Hypothalamus (tissue), 51 donors: ENCODE results near the gene FYN.
"Not testable (repeated sequence)": the region's sequence is repeated elsewhere in the genome, so short reads cannot be mapped to it uniquely, and the experiment has no call there.

Source experiments
- DNase-seq, 51 donors: peaks; one replicate each; lab custom pipeline; 2025; lab: John Stamatoyannopoulos, UW

Gene FYN

DNA sequence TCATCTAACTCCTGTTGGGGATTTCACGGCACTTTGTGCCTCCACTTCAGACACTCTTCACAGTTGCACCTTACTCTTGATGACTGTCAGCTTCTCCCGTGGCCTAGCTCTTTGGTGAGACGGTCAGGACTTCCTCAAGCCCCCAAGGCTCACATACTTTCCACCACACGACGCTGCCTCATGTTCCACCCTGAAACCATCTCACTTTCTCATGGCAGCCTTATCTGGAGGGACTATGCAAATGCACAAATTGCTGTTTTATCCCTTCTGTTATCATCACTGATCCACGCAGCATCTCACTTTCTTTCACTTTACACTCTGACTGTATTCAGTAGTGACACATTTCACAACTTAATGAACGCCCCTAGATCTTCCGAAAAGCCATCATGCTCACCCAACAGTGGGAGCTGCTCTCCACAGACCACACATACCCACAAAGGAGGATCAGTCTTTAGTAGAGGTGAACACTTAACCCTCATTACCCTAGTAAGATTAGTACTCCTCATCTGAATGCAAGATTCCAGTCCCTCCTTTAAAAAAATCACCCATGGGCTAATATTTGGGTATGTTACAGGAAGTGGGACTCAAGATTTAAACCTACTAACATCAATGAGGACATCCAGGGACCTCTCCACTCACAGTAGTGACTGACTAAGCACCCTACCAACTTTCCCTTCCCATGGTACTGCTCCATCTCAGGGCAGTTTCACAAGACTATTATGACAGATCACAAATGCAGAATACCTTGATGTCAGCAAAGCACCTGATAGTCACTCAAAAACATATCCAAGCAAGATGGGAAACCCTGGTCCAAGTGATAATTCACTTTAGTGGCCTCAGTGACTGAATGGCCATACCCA, 35.4 kb downstream of the FYN start:
- DNase-seq, result no peak

DNA sequence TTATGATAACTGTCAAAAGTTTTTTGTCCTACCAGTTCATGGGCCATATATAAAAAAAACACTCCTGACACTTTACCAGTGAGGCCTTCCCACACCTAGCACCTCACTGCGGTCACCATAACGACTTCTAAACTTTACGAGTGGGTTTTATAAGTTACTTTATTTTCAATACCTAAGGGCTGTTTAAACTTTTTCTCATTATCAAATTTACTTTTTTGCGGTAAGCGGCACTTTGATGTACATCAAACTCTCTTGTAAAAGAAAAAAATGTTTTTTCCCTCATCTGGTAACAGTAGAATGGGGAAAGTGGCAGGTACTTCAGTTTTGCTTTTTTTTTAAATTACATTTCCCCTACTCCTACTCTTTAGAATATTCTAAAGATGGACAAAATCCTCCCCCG, 36.2 kb downstream of the FYN start:
- no peak for DNase-seq

DNA sequence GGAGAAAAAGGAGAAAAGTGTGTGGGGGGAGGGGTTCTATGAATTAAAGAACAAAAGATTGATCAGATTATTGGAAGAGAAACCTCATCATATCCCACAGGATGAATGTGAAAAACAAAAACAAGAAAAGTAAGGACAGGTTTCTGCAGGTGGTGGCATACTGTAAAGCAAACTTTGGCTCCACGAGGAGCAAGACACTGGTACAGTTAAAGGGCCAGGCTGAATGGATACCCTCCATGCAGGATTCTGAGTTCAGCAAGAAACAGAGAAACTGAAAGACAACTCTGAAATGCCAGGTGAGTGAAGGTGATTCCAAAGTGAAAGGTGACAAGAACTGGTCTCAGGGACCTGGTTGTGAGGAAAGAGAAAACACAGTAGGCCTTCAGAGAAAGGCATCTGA, 37.4 kb downstream of the FYN start:
- no peak for DNase-seq

DNA sequence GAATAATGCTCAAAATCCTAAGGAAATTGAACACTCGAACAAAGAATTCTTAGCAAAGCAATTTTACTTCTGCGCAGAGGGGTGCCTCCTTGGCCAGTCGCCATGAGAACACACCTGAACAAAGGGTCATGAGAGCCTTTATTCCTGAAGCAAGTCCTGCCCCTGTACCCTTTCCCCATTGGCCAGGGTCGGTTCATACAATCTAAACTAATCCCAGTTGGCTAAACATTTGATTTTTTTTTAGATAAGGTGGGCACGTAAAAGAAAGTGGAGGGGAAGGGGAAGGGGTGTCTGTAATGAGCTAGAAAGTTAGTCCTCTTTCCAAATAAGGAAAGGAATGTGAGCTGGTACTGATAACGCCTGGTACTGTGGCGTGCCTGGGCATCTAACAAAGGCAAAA, 37.9 kb downstream of the FYN start:
- DNase-seq, result not testable (repeated sequence)

GRCh38 chr6:111834356-111834755, 38.9 kb downstream of the FYN start:
- DNase-seq, result no peak

DNA sequence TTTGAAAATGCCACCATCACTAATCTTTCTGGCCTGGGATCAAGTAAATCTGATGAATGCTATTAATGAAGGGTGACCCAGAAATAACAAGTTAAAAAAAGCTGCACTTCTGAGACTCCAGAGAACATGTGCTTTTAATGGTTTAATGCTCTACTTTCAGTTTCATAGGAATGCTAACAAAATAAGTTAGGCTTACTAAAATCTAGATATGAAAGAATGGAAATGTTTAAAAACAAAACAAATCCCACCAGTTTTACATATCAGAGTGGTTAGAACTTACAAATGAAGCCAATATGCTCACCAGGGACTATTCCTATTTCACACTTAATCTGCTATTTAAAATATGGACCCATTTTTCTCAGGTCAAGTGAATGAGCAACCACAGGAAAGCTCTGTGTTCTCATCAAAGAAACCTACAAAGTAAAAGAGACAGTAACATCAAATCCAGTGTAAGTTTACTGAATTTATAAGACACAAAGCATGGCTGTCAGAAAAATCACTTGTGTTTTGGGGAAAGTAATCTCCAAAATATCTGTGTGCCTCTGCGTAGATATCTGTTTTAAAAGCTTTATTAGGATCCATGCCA, 40.3 kb downstream of the FYN start:
- DNase-seq, result no peak

DNA sequence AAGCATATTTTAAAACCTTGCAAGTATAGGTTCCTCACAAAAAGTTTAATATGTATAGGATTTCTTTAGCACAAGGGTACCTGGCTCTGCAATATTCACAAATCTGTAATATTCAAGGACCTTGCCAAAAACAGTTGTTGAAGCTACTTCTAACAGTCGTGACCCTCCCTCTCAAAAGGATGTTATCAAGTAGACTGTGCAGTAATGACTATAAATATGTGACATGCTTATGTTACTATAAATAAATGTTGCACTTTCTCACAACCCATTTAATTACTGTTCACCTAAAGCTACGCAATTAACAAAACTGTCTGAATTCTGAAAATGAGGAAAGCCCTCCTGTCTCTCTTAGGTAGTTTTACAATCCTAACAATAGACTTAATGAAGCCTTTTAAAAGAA, 41.8 kb downstream of the FYN start:
- DNase-seq, result no peak

DNA sequence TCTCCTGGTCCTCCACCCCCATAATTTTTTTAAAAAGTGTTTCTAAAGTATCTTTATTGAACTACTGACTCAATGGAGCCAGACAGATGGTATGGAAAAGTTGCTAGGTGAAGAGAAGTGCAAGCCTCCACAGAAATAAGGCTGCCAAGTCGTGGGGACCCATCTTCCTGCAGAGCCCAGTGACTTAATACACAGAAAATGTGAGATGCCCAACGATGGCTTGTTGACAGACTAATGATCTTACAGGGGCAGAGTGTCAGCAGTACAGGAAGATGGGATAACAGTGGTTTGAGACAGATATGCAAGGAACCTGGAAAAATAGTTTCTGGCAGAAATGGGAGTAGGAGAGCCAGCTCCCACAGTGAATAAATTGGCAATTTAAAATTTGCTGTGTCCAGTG, 43.3 kb downstream of the FYN start:
- no peak for DNase-seq

GRCh38 chr6:111829581-111829980, 43.7 kb downstream of the FYN start:
- no peak for DNase-seq

DNA sequence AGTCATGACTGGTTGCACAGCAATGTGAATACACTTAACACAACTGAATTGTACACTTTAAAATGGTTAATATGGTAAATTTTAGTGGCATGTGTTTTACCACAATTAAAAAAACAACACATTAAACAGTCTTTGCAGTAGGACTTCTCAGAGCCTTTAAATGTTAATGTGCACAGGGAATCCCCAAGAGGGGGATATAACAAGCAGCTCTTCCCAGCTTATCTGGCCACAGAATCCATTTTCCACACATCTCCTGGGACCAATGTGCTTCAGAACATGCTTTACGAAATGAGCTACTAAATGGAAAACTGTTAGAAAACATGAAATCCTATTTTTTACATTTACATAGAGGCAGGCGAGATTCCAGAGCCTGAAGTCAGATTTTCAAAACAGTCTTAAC, 44.4 kb downstream of the FYN start:
- no peak for DNase-seq

- DNase-seq, result no peak
These were observed 47.7 kb downstream of the FYN start for GRCh38 chr6:111825439-111826086.

- DNase-seq, result no peak
These were observed 48.5 kb downstream of the FYN start for GRCh38 chr6:111824608-111825337.

DNA sequence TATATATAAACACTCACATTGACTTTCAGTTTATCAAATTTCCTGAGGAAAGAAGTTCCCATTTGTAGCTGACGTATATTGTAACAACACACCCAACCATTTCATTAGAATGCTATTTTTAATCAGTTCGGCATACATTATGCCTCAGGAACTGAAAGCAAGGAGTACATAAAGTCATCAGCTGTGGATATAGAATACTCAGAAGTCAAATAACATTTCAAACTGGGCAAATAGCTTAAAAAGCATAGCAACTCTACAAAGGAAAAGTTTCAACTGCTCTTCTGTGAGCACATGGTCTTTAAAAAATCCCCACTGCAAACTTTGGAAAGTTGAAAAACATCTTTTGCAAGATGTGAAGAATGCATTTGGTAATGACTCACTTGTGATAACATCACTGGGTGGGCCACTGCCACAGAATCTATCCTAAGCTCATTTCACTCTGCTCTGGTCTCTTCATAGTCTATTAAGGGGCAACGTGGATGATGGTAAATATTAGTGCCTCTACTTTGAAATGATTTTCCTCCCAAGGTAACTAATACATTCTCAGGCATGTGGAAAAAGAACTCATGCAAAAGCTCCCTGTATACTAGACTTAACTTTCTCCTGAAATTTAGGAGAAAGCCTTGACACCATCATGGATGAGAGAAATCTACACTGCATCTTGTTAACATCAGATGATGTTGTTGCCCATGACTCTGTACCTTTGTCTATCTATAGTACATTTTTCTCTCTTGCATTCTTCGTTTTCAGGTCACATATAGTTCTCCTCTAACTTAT, 49.2 kb downstream of the FYN start:
- DNase-seq, result no peak

- DNase-seq, result no peak
These were observed 50.2 kb downstream of the FYN start for GRCh38 chr6:111823012-111823411.

DNA sequence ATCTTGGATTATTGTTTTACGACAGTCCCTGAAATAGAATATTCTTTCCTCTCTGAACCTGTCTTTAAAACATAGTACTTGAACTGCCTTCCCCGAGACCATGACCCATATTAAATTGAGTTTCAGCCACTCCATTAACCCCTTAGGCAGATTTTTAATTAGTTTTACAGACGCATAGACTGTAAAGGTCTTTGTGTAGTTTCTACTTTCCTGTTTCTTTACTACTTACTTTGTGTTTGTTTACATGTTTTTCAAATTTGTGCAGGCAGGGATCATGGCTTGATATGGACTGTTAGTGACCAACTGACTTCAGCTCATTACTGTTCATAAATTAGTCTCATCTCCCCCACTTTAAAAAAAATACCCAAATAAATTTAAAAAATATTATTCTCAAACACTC, 53.8 kb downstream of the FYN start:
- DNase-seq, result no peak

- peak in 3 of 51 donors; percentile 14 to 38 (median 28) for DNase-seq
These were observed 54.6 kb downstream of the FYN start for GRCh38 chr6:111818539-111819226.

DNA sequence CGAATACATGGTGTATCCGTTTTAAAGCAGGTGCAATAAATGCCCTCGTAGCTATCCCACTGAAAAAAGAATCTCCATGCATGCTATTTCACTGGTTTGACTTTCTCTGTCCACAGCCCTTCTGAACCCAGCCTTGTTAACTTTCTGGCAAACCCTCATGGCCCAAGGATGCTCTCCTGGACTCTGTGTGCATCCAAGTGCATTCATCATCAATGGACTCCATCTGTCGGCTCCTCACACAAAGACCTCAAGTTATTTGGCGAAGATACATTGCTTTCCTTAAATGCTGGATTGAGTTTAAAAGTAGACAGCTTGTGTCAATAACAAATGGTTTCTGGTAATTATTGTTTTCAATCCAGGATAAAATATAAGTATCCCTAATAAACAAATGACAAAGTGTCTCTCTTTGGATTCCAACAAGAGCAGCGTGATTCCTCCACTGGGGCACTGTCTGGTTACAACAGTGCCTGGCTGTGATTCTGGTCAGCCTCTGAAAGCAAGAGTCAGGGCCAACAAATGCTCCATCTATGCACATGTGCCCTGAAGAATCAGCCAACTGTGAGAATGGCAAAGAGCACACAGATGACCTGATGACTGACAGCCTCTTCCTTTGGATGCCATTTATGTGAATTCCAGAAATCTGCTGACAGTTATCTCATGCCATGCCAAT, 55.7 kb downstream of the FYN start:
- DNase-seq, result peak in 28 of 51 donors; percentile 18 to 77 (median 50)

DNA sequence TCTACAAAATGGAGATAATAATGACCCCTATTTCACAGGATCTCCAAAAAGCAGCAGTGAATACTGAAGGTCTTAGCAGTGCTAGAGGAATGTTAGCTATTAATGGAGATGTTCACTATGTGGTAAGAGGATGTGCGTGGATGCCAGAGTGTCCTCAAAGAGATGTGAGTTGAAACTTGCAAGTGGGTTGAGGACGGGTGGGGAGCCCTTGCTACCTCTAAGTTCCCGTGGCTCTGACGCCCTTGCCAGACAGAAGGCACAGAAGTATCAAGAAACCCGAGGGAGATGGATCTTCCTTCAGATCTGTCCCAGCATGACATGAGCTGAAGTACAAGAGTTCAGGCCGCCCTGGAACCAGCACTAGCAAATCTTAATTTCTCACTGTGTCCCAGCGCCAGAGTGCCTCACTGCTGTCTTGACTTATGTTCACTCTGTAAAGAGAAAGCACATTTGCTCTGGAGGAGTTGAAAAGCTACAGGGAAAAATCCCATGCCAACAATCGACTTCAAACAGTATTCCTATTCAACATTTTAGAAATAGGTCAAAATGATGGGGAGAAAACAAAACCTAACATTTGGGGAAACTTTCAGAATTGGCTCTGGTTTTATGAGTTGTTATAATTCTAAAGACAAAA, 59.5 kb downstream of the FYN start:
- no peak for DNase-seq

DNA sequence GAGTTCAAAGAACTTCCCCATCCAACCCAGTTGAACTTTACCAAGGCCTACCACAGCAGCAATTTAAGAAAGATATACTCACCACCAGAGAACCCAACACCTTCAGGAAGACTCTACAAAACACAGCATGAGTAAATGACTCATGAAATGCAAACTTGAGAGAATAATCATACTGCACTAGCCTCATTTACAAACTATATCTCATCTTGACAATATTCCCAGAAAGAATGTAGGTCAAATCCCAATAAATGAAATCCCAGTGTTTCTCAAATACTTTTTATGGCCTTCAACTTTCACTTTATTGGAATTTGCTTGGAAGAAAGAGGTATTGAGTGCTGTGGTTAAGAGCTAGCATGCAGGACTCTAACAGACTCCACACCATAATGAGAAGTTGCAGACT, 60.0 kb downstream of the FYN start:
- DNase-seq, result no peak
